GM19468 (cell line): ENCODE data around the gene SUSD1.
"Not testable (repeated sequence)": the region's sequence is repeated elsewhere in the genome, so short reads cannot be mapped to it uniquely, and the experiment has no call there.

ENCODE experiments used
- ATAC-seq: cut with Tn5 transposase; IDR thresholded peaks from one replicate; pipeline ENCODE4 v1.9.1; 2021; ENCODE audit warnings: mild to moderate bottlenecking, moderate library complexity, moderate number of reproducible peaks; ENCODE audit not compliant: unreplicated experiment; ENCODE audit errors: extremely low read depth

SUSD1 gene

GRCh38 chr9:112074250-112075008 is 100.7 kb downstream of the SUSD1 start:
- ATAC-seq: no peak

GRCh38 chr9:112073639-112074173 is 101.4 kb downstream of the SUSD1 start:
- not testable (repeated sequence) for ATAC-seq

DNA sequence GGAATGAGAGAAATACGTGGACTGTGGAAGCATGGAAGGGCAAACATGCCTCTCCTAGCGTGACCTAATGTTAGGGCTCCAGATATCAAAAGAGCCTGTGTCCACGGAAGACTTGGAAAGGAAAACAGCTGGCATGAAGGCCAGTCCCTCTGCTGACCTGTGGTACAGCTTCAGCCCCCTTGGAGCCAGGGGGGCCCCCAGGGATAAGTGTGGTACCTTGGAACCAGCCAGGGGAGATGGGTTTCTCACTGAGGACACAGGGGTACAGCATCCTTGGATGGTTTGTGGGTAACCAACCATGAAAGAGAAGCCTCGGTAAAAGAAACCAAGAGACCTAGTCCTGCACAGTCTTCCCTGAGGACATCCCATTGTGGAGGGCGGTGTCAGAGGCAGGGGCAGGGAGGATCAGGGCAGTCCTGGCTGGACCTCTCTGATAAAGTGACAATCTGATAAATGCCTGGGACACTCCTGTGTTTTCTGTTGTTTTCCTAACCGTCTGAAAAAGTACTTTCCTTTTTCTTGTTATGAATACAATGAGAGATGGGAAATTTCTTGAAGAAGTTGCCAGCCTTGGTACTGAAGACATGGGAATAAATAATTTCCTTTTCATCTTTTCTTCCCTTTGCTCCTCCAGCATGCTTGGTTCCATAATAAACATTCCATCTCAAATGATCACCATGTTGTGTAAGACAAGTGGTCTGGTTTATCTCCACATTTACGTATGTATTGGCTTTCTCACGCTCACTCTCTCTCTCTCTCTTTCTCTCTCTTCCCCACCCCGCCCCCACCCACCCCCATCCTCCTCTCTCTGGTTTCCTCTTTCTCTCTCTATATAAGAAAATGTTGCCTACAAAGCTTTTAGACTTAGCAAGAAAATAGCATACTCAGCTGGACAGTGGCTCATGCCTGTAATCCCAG is 102.1 kb downstream of the SUSD1 start:
- no peak for ATAC-seq

DNA sequence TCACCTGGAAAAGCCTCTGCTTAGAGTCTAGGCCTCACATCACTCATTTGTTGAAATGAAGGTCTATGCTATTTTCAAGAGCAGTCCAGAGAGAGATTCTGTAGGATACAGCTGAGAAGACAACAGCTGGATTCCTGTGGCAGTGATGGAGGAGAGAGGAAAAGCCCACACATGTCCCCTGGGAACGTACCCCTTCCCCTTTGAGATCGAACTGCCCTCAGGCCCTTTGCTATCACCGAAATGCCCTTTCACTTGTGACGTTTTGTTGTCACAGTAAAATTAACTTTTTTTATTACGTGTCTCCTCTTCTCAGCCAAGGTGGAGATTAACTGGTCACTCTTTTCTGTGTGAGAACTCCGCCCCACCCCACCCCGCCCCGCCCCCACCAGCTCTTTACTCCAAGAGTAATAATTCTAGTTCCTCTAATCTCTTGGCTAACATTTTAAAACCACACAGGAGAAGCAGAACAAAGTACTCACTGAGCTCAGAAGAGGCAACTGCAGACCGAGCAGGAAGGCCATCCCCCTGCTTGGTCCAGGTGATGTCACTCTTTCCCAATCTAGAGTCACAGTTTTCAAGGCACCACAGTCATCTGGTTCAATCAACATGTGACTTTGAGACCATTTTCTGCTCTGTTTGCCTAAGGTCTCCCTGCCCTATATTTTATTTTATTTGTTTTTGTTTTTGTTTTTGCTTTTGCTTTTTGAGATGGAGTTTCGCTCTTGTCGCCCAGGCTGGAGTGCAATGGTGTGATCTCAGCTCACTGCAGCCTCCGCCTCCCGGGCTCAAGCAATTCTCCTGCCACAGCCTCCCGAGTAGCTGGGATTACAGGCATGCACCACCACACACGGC is 105.6 kb downstream of the SUSD1 start:
- ATAC-seq: no peak

DNA sequence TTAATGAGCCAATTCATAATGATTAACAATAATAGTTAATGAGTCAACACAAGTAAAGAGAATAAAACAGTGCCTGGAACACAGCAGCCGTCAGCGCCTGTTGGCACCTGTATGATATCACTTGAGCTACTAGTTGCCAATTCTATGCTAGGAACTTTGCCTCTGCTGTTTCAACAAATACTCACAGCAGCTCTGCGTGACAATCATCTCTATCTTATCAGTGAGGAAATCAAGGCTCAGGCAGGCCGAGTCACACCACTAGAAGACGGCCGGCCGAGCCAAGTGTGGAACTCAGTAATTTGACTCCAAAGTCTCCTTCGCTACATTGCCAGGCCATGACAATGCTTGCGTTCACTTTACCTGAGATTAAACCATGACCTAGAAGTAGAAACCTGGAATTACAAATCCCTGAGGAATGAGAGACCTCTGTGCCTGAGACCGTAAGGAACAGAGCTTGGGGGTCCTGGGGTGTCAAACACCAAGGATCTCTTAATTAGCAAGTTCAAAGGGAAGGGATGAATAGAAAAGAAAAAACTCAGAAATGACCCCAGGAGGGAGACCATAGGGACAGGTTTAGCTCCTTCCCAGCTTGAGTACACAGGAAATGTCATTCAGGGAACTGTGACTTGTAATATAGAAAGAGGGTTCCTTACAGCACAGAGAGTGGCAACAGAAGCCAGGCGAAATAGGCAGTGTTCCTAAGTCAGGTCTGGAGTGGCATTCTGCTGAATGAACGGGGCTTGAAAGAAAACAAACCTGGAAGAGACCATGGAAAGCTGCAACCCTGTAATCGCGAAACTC is 109.1 kb downstream of the SUSD1 start:
- ATAC-seq: no peak

GRCh38 chr9:112064871-112065270 is 110.2 kb downstream of the SUSD1 start:
- ATAC-seq: no peak

DNA sequence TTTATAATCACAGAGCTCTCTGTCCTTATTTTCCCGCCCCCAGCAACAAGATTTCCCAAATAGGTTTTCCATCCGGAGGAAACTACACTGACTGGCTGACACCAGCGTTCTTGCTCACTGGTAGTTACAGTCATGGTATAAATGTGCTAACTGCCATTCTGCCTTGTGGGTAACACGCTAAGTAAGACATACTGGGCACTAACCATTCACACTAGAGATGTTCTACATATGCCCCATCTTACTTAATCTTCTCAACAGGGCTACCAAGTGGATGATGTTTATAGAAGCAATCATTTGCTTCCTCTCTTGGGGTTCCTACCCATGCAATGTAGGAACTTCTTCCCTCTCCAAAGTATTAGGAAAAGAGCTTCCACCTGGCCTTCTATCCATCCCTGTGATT is 111.5 kb downstream of the SUSD1 start:
- no peak for ATAC-seq

- no peak for ATAC-seq
Observed at GRCh38 chr9:112063151-112063550, 111.9 kb downstream of the SUSD1 start.

- ATAC-seq: peak; percentile 64
Observed at GRCh38 chr9:112061152-112061740, 113.9 kb downstream of the SUSD1 start.

GRCh38 chr9:112059966-112060320 is 115.2 kb downstream of the SUSD1 start:
- ATAC-seq: no peak

GRCh38 chr9:112059145-112059965 is 115.7 kb downstream of the SUSD1 start:
- no peak for ATAC-seq

DNA sequence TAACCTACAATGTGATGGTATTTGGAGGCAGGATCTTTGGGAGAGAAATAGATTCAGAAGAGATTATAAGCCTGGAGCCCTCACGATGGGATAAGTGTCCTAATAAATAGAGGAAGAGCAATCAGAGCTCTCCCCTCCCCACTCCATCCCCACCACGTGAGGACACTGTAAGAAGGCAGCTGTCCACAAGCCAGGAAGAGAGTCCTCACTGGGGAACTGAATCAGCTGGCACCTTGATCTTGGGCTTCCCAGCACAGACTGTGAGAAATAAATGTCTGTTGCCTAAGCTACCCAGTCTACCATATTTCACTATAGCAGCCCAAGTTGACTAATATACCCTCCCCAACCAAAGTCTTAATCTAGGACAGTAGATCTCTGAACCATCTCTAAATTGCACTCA is 118.1 kb downstream of the SUSD1 start:
- ATAC-seq: no peak

DNA sequence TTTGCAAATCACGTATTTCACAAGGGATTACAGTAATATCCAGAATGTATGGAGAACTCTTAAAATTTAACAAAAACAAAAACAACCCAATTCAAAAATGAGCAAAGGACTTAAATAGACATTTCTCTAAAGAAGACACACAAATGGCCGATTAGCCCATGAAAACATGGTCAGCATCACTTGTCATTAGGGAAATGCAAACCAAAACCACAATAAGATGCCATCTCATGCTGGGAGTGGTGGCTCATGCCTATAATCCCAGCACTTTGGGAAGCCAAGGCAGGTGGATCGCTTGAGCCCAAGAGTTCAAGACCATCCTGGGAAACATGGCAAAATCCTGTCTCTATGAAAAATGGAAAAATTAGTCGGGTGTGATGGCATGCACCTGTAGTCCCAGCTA is 120.2 kb downstream of the SUSD1 start:
- ATAC-seq: no peak

DNA sequence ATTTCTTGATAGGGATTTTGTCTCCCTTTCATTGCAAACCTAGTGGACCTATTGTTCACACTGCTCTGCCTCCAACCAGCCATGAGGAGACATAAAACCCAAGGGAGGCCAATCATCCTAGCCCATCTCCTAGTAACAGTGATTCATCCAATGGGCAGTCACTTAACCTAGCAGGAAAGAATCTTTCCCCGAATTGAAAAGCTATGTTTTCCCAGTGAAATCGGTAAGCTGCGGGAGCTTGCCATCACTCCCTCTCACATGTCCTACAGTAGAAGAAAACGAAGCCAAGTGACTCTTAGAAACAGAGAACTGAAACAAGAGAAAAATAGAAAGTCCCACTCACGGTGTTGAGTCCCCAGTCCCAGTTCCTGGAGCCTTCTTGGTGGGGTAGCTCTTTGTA is 123.3 kb downstream of the SUSD1 start:
- no peak for ATAC-seq

DNA sequence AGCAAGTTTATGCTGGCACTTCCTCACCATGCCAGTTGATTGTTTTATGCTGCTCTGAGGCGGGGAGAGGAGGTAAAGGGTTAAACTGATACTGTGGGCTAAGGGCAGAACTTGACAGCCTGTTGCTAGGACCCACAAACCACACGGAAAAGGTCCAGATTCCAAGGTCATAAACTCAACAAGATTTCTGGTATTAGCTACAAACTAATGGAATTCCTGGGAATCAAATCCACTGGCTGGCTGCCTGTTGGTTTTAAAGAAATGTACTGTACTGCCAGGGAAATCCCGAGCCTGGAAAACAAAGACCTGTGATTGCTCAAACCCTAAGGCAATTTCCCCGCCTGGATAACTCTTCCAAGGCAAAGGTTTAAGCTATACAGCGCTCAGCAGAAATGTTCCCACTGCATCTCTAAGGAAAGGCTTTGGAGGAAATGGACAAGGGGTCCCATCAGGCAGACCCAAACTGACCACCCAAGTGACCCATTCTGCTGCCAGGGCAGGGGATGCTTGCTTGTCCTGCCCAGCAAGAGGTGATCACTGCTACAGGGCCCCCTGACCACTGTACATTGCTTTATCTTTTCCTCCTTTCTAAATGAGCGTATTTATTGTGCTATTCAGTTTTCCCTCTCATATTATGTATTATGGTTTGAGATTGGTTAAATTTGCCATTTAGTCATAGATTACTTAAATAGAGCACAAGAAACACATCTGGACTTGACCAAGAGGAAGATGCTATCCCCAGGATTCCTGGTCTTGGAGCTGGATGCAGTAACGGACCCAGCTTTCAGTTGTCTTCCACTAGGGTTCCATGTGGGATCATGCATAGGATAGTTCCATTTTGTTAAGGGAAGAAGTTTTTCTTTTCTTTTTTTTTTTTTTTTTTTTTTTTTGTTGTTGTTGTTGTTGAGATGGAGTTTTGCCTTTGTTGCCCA is 124.3 kb downstream of the SUSD1 start:
- no peak for ATAC-seq

- ATAC-seq: no peak
Observed at GRCh38 chr9:112049811-112050516, 125.1 kb downstream of the SUSD1 start.
